ENCODE measurements around the gene UNCX. TPM values are rescaled to one million over a fixed set of nuclear protein-coding genes. Genes with fewer than 3 reads are reported as not detected.
"Not testable (repeated sequence)": the region's sequence is repeated elsewhere in the genome, so short reads cannot be mapped to it uniquely, and the experiment has no call there.

The UNCX gene
- total and polyA plus RNA-seq, 2 experiments from 2014 or later = not detected

DNA sequence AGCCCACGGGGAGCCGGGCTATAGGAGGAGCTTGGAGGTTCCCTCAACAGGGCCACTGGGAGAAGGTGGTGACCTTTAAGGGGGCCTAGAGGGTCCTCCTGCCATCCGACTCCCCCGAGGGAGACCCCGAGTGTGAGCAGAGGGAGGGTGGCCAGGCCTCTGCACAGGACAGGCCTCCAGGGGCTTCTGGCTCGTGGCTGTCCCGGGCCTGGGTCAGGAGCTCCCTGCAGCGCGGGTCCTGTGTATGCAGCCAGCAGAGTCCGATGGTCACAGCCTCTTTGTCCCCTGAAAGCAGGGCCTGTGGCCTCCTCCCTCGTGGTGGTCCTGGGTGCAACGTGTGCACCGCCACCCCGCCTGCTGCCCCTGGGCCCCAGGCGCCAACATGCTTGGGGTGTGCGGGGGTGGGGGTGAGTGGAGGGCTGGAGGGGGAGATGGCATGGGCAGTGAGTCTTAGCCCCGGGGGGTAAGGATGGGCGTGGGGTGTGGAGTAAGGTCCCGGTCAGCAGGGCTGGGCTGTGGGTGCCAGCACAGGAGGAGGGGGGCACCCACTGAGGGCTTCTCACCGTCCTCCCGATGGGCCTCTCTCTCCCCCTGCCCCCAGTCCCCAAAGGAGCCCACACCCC lies 27.1 kb downstream of the UNCX start:
- WGBS, 2 experiments (ENCODE audit: low coverage in 1 of 2, low lambda C conversion rate in 2 of 2, missing lambda C conversion rate in 2 of 2) = 32 to 43% methylated on average over 12 to 16 of the region's 21 CpGs
- Histone ChIP-seq H3K27me3 (replicated peaks; ENCODE audit: insufficient read depth) (peaks cover 57% of the 10 kb centered on the region), H2AFZ (no peak overlapping the region), H3K9me3 (ENCODE audit: low read depth) (no peaks in the 10 kb centered on the region), H3K79me2 (ENCODE audit: insufficient read depth) (no peaks in the 10 kb centered on the region), H3K36me3 (ENCODE audit: low read depth) (no peaks in the 10 kb centered on the region), H3K4me2 (ENCODE audit: unreplicated experiment) (no peak overlapping the region), H3K4me3 (no peak overlapping the region), H3K27ac (no peak overlapping the region), H3K4me1 (ENCODE audit: insufficient read depth) (no peaks in the 10 kb centered on the region), H3K9ac (no peak overlapping the region), H3F3A (ENCODE audit: insufficient read depth) (no peaks in the 10 kb centered on the region), H3K9me2 (ENCODE audit: insufficient read depth) (no peaks in the 10 kb centered on the region), H4K20me1 (ENCODE audit: insufficient read depth) (no peaks in the 10 kb centered on the region)
- no peak for DNase-seq
- TF ChIP-seq EZH2 (IDR thresholded peaks at IDR 0.05; ENCODE audit: insufficient read depth, poor library complexity, severe bottlenecking) = no peak
- TF ChIP-seq EZH2phosphoT487 (IDR thresholded peaks at IDR 0.05; ENCODE audit: insufficient read depth, low read depth) = no peak
- in situ Hi-C loops (cut with MboI) = no loop called here

DNA sequence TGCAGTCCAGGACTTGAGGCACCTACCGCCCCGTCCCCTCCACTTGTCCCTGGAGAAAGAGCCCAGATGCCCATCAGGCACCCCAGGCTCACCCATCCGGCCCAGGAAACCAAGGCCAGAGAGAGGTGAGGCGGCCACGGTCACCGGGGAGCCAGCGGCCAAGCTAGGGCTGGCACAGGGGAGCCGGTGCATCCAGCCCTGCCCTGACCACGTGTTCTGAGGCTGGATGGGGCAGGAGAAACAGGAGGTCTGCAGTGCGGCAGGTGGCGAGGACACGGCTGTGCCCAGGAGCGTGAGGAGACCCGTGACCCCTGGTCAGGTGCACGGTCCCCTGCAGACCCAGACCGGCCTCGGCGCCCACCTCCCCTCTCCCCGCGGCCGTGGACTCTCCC lies 27.6 kb downstream of the UNCX start:
- Histone ChIP-seq H3K4me1 (ENCODE audit: insufficient read depth) (no peaks in the 10 kb centered on the region), H3K79me2 (ENCODE audit: insufficient read depth) (no peaks in the 10 kb centered on the region), H3K27me3 (replicated peaks; ENCODE audit: insufficient read depth) (peaks cover 58% of the 10 kb centered on the region), H3K4me3 (no peak overlapping the region), H3F3A (ENCODE audit: insufficient read depth) (no peaks in the 10 kb centered on the region), H3K27ac (no peak overlapping the region), H2AFZ (no peak overlapping the region), H4K20me1 (ENCODE audit: insufficient read depth) (no peaks in the 10 kb centered on the region), H3K36me3 (ENCODE audit: low read depth) (no peaks in the 10 kb centered on the region), H3K9ac (no peak overlapping the region), H3K9me2 (ENCODE audit: insufficient read depth) (no peaks in the 10 kb centered on the region), H3K4me2 (ENCODE audit: unreplicated experiment) (no peak overlapping the region), H3K9me3 (ENCODE audit: low read depth) (no peaks in the 10 kb centered on the region)
- TF ChIP-seq EZH2 (IDR thresholded peaks at IDR 0.05; ENCODE audit: insufficient read depth, poor library complexity, severe bottlenecking) (no peak), EZH2phosphoT487 (IDR thresholded peaks at IDR 0.05; ENCODE audit: insufficient read depth, low read depth) (no peak)
- in situ Hi-C loops (cut with MboI) = no loop called here
- WGBS, 2 experiments (ENCODE audit: low coverage in 1 of 2, low lambda C conversion rate in 2 of 2, missing lambda C conversion rate in 2 of 2) = 22 to 29% methylated on average over 19 to 21 of the region's 21 CpGs
- no peak for DNase-seq

DNA sequence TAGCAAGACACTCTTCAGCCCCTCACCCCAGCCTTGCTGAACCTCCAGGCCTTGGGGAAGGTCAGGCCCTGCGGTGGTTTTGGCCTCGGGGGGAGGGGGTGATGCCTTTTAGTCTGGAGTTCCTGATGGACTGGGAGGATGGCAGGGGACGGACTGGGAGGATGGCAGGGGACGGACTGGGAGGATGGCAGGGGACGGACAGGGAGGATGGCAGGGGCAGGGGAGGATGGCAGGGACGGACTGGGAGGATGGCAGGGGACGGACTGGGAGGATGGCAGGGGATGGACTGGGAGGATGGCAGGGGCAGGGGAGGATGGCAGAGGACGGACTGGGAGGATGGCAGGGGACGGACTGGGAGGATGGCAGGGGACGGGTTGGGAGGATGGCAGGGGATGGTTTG lies 28.4 kb downstream of the UNCX start:
- not testable (repeated sequence) for H3K4me3 ChIP-seq
- H3K27me3 ChIP-seq (replicated peaks; ENCODE audit: insufficient read depth) = peaks cover 56% of the 10 kb centered on the region

DNA sequence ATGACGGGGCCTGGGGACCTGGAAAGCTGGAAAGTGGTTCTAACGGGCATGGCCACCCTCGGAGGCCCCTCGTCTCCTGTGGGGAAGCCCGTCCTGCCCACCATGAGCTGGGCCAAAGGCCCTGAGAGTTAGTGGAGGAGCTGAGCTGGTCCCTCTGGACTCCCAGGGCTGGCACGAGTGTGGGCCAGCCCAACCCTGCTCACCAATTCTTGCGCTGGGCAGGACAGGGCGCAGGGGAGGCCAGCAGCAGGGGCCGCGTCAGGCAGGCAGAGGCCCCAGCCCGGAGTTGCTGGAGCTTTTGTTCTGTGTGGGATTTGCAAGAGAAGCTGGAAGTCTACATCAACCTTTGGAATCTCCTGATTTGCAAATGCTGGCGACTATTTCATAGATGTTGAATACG lies 29.8 kb downstream of the UNCX start:
- in situ Hi-C loops (cut with MboI) = no loop called here
- WGBS, 2 experiments (ENCODE audit: low coverage in 1 of 2, low lambda C conversion rate in 2 of 2, missing lambda C conversion rate in 2 of 2) = 51% methylated on average over 11 to 12 of the region's 13 CpGs

More for the DNA sequence above, 28.4 kb downstream of the UNCX start:
- H3K79me2 ChIP-seq (ENCODE audit: insufficient read depth); DNase-seq; H4K20me1 ChIP-seq (ENCODE audit: insufficient read depth); H3K9me2 ChIP-seq (ENCODE audit: insufficient read depth); H3K4me2 ChIP-seq (ENCODE audit: unreplicated experiment); H2AFZ ChIP-seq; in situ Hi-C loops (cut with MboI); H3K4me1 ChIP-seq (ENCODE audit: insufficient read depth); H3F3A ChIP-seq (ENCODE audit: insufficient read depth); H3K9me3 ChIP-seq (ENCODE audit: low read depth); H3K9ac ChIP-seq; H3K27ac ChIP-seq; H3K36me3 ChIP-seq (ENCODE audit: low read depth): not testable (repeated sequence)
- 0 to 40% methylated on average over 3 to 10 of the region's 10 CpGs for WGBS, 2 experiments (ENCODE audit: low coverage in 1 of 2, low lambda C conversion rate in 2 of 2, missing lambda C conversion rate in 2 of 2)

More for the DNA sequence above, 29.8 kb downstream of the UNCX start:
- no peaks in the 10 kb centered on the region for H3K4me1 ChIP-seq (ENCODE audit: insufficient read depth)
- no peak overlapping the region for H2AFZ ChIP-seq
- H4K20me1 ChIP-seq (ENCODE audit: insufficient read depth) = no peaks in the 10 kb centered on the region
- no peak overlapping the region for H3K9ac ChIP-seq
- H3F3A ChIP-seq (ENCODE audit: insufficient read depth) = no peaks in the 10 kb centered on the region
- no peaks in the 10 kb centered on the region for H3K9me2 ChIP-seq (ENCODE audit: insufficient read depth)
- no peak for DNase-seq
- no peak overlapping the region for H3K4me3 ChIP-seq
- H3K27me3 ChIP-seq (replicated peaks; ENCODE audit: insufficient read depth) = peaks cover 46% of the 10 kb centered on the region
- no peaks in the 10 kb centered on the region for H3K9me3 ChIP-seq (ENCODE audit: low read depth)
- H3K27ac ChIP-seq = no peak overlapping the region
- H3K79me2 ChIP-seq (ENCODE audit: insufficient read depth) = no peaks in the 10 kb centered on the region
- no peak overlapping the region for H3K4me2 ChIP-seq (ENCODE audit: unreplicated experiment)
- H3K36me3 ChIP-seq (ENCODE audit: low read depth) = no peaks in the 10 kb centered on the region
- TF ChIP-seq EZH2 (IDR thresholded peaks at IDR 0.05; ENCODE audit: insufficient read depth, poor library complexity, severe bottlenecking) (no peak), EZH2phosphoT487 (IDR thresholded peaks at IDR 0.05; ENCODE audit: insufficient read depth, low read depth) (no peak)

All from GM23248 (cell line).